Measurements from ENCODE around the gene DBR1.

Gene DBR1

DNA sequence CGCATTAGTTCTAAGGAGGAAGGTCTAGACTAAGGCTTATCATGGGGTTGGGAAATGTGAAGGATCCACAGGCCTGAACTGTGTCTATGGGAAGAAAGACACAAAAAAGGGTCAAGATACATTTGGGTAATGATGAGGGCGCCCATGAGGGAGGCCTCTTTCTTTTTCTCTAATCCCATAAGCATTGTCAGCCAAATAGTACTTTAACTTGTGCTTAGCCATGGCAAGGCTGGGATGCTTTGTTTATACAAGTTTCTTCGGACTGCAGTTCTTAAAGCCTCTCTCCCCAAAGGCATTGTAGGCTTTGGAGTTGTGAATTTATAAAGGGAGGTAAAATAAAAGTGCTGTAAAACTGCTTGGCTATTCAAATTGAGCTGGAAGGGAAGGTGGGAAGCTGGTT is 35.8 kb upstream of the DBR1 start:
- H3K36me3 ChIP-seq (replicated peaks; ENCODE audit: low read depth, low read length), result peaks cover 23% of the 10 kb centered on the region
- TF ChIP-seq, protein P1, sequence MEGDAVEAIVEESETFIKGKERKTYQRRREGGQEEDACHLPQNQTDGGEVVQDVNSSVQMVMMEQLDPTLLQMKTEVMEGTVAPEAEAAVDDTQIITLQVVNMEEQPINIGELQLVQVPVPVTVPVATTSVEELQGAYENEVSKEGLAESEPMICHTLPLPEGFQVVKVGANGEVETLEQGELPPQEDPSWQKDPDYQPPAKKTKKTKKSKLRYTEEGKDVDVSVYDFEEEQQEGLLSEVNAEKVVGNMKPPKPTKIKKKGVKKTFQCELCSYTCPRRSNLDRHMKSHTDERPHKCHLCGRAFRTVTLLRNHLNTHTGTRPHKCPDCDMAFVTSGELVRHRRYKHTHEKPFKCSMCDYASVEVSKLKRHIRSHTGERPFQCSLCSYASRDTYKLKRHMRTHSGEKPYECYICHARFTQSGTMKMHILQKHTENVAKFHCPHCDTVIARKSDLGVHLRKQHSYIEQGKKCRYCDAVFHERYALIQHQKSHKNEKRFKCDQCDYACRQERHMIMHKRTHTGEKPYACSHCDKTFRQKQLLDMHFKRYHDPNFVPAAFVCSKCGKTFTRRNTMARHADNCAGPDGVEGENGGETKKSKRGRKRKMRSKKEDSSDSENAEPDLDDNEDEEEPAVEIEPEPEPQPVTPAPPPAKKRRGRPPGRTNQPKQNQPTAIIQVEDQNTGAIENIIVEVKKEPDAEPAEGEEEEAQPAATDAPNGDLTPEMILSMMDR (IDR thresholded peaks at IDR 0.05; ENCODE audit: low read depth, low read length), result no peak
- no peak for TF ChIP-seq EZH2phosphoT487 (IDR thresholded peaks at IDR 0.05; ENCODE audit: low read depth)
- peaks cover 63% of the 10 kb centered on the region for H3K79me2 ChIP-seq (ENCODE audit: low read length)
- no peaks in the 10 kb centered on the region for H3K27me3 ChIP-seq (ENCODE audit: low read depth, low read length)
- H3K9ac ChIP-seq (ENCODE audit: low read length), result no peak overlapping the region
- no peak overlapping the region for H3K27ac ChIP-seq (ENCODE audit: low read length)
- H3K4me2 ChIP-seq (ENCODE audit: low read length), result no peak overlapping the region
- H3K4me1 ChIP-seq (ENCODE audit: low read length), result no peaks in the 10 kb centered on the region
- H2AFZ ChIP-seq (ENCODE audit: low read depth, low read length), result no peak overlapping the region
- no peaks in the 10 kb centered on the region for H3K9me3 ChIP-seq (ENCODE audit: insufficient read depth, low read length)
- H4K20me1 ChIP-seq (ENCODE audit: insufficient read depth, low read length), result peaks cover 36% of the 10 kb centered on the region
- H3K4me3 ChIP-seq (ENCODE audit: low read length), result no peak overlapping the region

- H3K27ac ChIP-seq (ENCODE audit: low read length), result no peak overlapping the region
- H2AFZ ChIP-seq (ENCODE audit: low read depth, low read length), result no peak overlapping the region
- H3K27me3 ChIP-seq (ENCODE audit: low read depth, low read length), result no peaks in the 10 kb centered on the region
- H3K4me1 ChIP-seq (ENCODE audit: low read length), result no peaks in the 10 kb centered on the region
- H3K4me2 ChIP-seq (ENCODE audit: low read length), result no peak overlapping the region
- no peaks in the 10 kb centered on the region for H3K9me3 ChIP-seq (ENCODE audit: insufficient read depth, low read length)
- H3K4me3 ChIP-seq (ENCODE audit: low read length), result no peak overlapping the region
- H3K36me3 ChIP-seq (replicated peaks; ENCODE audit: low read depth, low read length), result peaks cover 13% of the 10 kb centered on the region
- no peak for TF ChIP-seq EZH2phosphoT487 (IDR thresholded peaks at IDR 0.05; ENCODE audit: low read depth)
- TF ChIP-seq, protein P1 (IDR thresholded peaks at IDR 0.05; ENCODE audit: low read depth, low read length), result no peak
- peaks cover 70% of the 10 kb centered on the region for H4K20me1 ChIP-seq (ENCODE audit: insufficient read depth, low read length)
- no peak overlapping the region for H3K9ac ChIP-seq (ENCODE audit: low read length)
- H3K79me2 ChIP-seq (ENCODE audit: low read length), result peaks cover 92% of the 10 kb centered on the region
Observed at GRCh38 chr3:138206196-138206595, 31.5 kb upstream of the DBR1 start.

DNA sequence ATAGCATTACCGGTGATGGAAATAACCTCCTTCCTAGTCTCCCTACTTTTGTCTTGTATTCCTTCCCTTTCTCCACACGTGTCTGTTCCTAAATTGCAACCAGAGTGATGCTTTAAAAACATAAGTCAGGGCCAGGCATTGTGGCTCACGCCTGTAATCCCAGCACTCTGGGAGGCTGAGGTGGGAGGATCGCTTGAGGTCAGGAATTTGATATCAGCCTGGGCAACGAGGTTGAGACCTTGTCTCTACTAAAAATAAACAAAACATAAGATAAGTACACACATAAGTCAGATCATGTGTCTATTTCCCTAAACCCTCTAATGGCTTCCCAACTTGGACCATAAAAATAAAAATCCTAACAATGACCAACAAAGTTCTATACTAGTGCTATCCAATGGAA is 30.8 kb upstream of the DBR1 start:
- TF ChIP-seq, protein P1 (IDR thresholded peaks at IDR 0.05; ENCODE audit: low read depth, low read length), result no peak
- TF ChIP-seq EZH2phosphoT487 (IDR thresholded peaks at IDR 0.05; ENCODE audit: low read depth), result no peak
- no peak overlapping the region for H2AFZ ChIP-seq (ENCODE audit: low read depth, low read length)
- H3K4me2 ChIP-seq (ENCODE audit: low read length), result no peak overlapping the region
- no peak overlapping the region for H3K27ac ChIP-seq (ENCODE audit: low read length)
- H3K4me1 ChIP-seq (ENCODE audit: low read length), result no peaks in the 10 kb centered on the region
- peaks cover 96% of the 10 kb centered on the region for H3K79me2 ChIP-seq (ENCODE audit: low read length)
- peaks cover 13% of the 10 kb centered on the region for H3K36me3 ChIP-seq (replicated peaks; ENCODE audit: low read depth, low read length)
- H3K4me3 ChIP-seq (ENCODE audit: low read length), result no peak overlapping the region
- H3K27me3 ChIP-seq (ENCODE audit: low read depth, low read length), result no peaks in the 10 kb centered on the region
- no peaks in the 10 kb centered on the region for H3K9me3 ChIP-seq (ENCODE audit: insufficient read depth, low read length)
- no peak overlapping the region for H3K9ac ChIP-seq (ENCODE audit: low read length)
- peaks cover 76% of the 10 kb centered on the region for H4K20me1 ChIP-seq (ENCODE audit: insufficient read depth, low read length)

DNA sequence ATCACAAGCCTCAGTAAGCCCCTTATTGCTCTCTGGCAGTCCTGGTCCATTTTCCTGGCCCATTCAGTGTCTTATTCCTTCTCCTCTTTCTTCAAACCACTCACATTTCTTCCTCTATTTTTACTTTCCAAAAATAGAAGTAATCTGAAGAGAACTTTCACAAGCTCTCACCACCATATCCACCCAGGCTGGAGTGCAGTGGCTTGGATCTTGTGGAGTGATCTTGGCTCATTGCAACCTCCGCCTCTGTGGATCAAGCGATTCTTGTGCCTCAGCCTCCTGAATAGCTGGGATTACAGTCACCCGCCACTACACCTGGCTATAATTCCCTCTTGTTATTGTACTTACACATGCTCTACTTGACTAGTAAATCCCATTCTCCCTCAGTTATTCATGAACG is 29.2 kb upstream of the DBR1 start:
- no peaks in the 10 kb centered on the region for H3K4me1 ChIP-seq (ENCODE audit: low read length)
- no peak overlapping the region for H3K27ac ChIP-seq (ENCODE audit: low read length)
- H4K20me1 ChIP-seq (ENCODE audit: insufficient read depth, low read length), result peaks cover 77% of the 10 kb centered on the region
- no peaks in the 10 kb centered on the region for H3K27me3 ChIP-seq (ENCODE audit: low read depth, low read length)
- no peak overlapping the region for H2AFZ ChIP-seq (ENCODE audit: low read depth, low read length)
- H3K4me2 ChIP-seq (ENCODE audit: low read length), result no peak overlapping the region
- no peak overlapping the region for H3K4me3 ChIP-seq (ENCODE audit: low read length)
- no peak overlapping the region for H3K9ac ChIP-seq (ENCODE audit: low read length)
- H3K79me2 ChIP-seq (ENCODE audit: low read length), result peaks cover 96% of the 10 kb centered on the region
- TF ChIP-seq, protein P1 (IDR thresholded peaks at IDR 0.05; ENCODE audit: low read depth, low read length), result no peak
- TF ChIP-seq EZH2phosphoT487 (IDR thresholded peaks at IDR 0.05; ENCODE audit: low read depth), result no peak
- no peaks in the 10 kb centered on the region for H3K9me3 ChIP-seq (ENCODE audit: insufficient read depth, low read length)
- H3K36me3 ChIP-seq (replicated peaks; ENCODE audit: low read depth, low read length), result peaks cover 9% of the 10 kb centered on the region
